ENCODE data around the gene CDKN2AIPNL. TPM values are rescaled to one million over a fixed set of nuclear protein-coding genes. Genes with fewer than 3 reads are reported as not detected.

Gene CDKN2AIPNL
- total RNA-seq, 4 donors from 2014 or later = 3.2 to 18.7 (median 12.9) TPM; not detected in 1

GRCh38 chr5:134458234-134459009 lies 46.7 kb upstream of the CDKN2AIPNL start:
- intact Hi-C loops (cut with DNase I; ENCODE audit: low total_unique reads) (no loop called here), in situ Hi-C loops (cut with MboI; ENCODE audit: low pct_ligation_motif_present in 1 of 4, low pct_unique_long_range_greater_than_20kb in 1 of 4, low sequenced_read_pairs in 3 of 4) (loop anchor here in 1 of 4 donors (10.0 kb wide), 1 partner anchor 56 kb away; no protein-coding TSS in a partner anchor)
- no peak overlapping the region for H3K27ac ChIP-seq
- WGBS, 2 donors (ENCODE audit: low coverage in 1 of 2) = 69% methylated on average over 10 of the region's 10 CpGs; no CpG with 5 or more reads in 1 of the 2 donors
- no peaks in the 10 kb centered on the region for H3K9me3 ChIP-seq
- no peak for TF ChIP-seq CTCF (IDR thresholded peaks at IDR 0.05)
- TF ChIP-seq EP300 (IDR thresholded peaks at IDR 0.05; ENCODE audit: low read depth) = no peak
- no peak for TF ChIP-seq POLR2AphosphoS5 (IDR thresholded peaks at IDR 0.05)
- no peak for TF ChIP-seq POLR2A (IDR thresholded peaks at IDR 0.05)
- peaks cover 6 to 10% (median 8%) of the 10 kb centered on the region in 4 donors for H3K4me1 ChIP-seq
- H3K36me3 ChIP-seq = no peaks in the 10 kb centered on the region
- no peak for DNase-seq
- H3K27me3 ChIP-seq = no peaks in the 10 kb centered on the region
- no peak overlapping the region for H3K4me3 ChIP-seq

GRCh38 chr5:134457801-134458200 lies 46.1 kb upstream of the CDKN2AIPNL start:
- 93 to 100% methylated on average over 1 to 3 of the region's 3 CpGs for WGBS, 2 donors (ENCODE audit: low coverage in 1 of 2)
- intact Hi-C loops (cut with DNase I; ENCODE audit: low total_unique reads) (no loop called here), in situ Hi-C loops (cut with MboI; ENCODE audit: low pct_ligation_motif_present in 1 of 4, low pct_unique_long_range_greater_than_20kb in 1 of 4, low sequenced_read_pairs in 3 of 4) (loop anchor here in 1 of 4 donors (10.0 kb wide), 1 partner anchor 57 kb away; no protein-coding TSS in a partner anchor)
- Histone ChIP-seq H3K27me3 (no peaks in the 10 kb centered on the region), H3K27ac (no peak overlapping the region), H3K4me1 (peaks cover 6 to 10% (median 8%) of the 10 kb centered on the region in 4 donors), H3K4me3 (no peak overlapping the region), H3K9me3 (no peaks in the 10 kb centered on the region), H3K36me3 (no peaks in the 10 kb centered on the region)
- no peak for DNase-seq
- TF ChIP-seq POLR2A (IDR thresholded peaks at IDR 0.05) (no peak), EP300 (IDR thresholded peaks at IDR 0.05; ENCODE audit: low read depth) (no peak), CTCF (IDR thresholded peaks at IDR 0.05) (no peak), POLR2AphosphoS5 (IDR thresholded peaks at IDR 0.05) (no peak)

- Histone ChIP-seq H3K4me1 (peaks cover 8 to 14% (median 11%) of the 10 kb centered on the region in 4 donors), H3K27me3 (no peaks in the 10 kb centered on the region), H3K36me3 (no peaks in the 10 kb centered on the region), H3K27ac (no peak overlapping the region), H3K9me3 (no peaks in the 10 kb centered on the region), H3K4me3 (no peak overlapping the region)
- in situ Hi-C loops (cut with MboI; ENCODE audit: low pct_ligation_motif_present in 1 of 4, low pct_unique_long_range_greater_than_20kb in 1 of 4, low sequenced_read_pairs in 3 of 4) = loop anchor here in 1 of 4 donors (10.0 kb wide), 1 partner anchor 58 kb away; no protein-coding TSS in a partner anchor
- DNase-seq = no peak
- WGBS, 2 donors (ENCODE audit: low coverage in 1 of 2) = 62 to 77% methylated on average over 4 of the region's 4 CpGs
- TF ChIP-seq CTCF (IDR thresholded peaks at IDR 0.05) (no peak), POLR2A (IDR thresholded peaks at IDR 0.05) (no peak), EP300 (IDR thresholded peaks at IDR 0.05; ENCODE audit: low read depth) (no peak), POLR2AphosphoS5 (IDR thresholded peaks at IDR 0.05) (no peak)
- intact Hi-C loops (cut with DNase I; ENCODE audit: low total_unique reads) = no loop called here
Measured at GRCh38 chr5:134456825-134457224, 45.1 kb upstream of the CDKN2AIPNL start.

GRCh38 chr5:134455466-134455865 lies 43.8 kb upstream of the CDKN2AIPNL start:
- H3K27me3 ChIP-seq = no peaks in the 10 kb centered on the region
- no peaks in the 10 kb centered on the region for H3K36me3 ChIP-seq
- DNase-seq = no peak
- 93 to 100% methylated on average over 3 to 8 of the region's 8 CpGs for WGBS, 2 donors (ENCODE audit: low coverage in 1 of 2)
- no peak overlapping the region for H3K4me3 ChIP-seq
- no peak overlapping the region for H3K27ac ChIP-seq
- H3K4me1 ChIP-seq = peaks cover 11 to 17% (median 15%) of the 10 kb centered on the region in 4 donors
- intact Hi-C loops (cut with DNase I; ENCODE audit: low total_unique reads) = no loop called here
- no peak for TF ChIP-seq CTCF (IDR thresholded peaks at IDR 0.05)
- no peak for TF ChIP-seq EP300 (IDR thresholded peaks at IDR 0.05; ENCODE audit: low read depth)
- no peak for TF ChIP-seq POLR2AphosphoS5 (IDR thresholded peaks at IDR 0.05)
- no peak for TF ChIP-seq POLR2A (IDR thresholded peaks at IDR 0.05)
- H3K9me3 ChIP-seq = no peaks in the 10 kb centered on the region
- in situ Hi-C loops (cut with MboI; ENCODE audit: low pct_ligation_motif_present in 1 of 4, low pct_unique_long_range_greater_than_20kb in 1 of 4, low sequenced_read_pairs in 3 of 4) = loop anchor here in 1 of 4 donors (10.0 kb wide), 1 partner anchor 59 kb away; no protein-coding TSS in a partner anchor
